T-helper 2 cell treated with Interferon-gamma antibody and Interleukin-4, amounts not matched to agents 100 ng/mL and 5 ng/mL, for 36 hours (primary cell): ENCODE data around the gene RRP7A. TPM values are rescaled to one million over a fixed set of nuclear protein-coding genes. Genes with fewer than 3 reads are reported as not detected.

Experiments used
- total RNA-seq: library from RNA; stranded (reverse); gene quantifications from 2 replicates; pipeline ENCODE4 v1.2.3, GENCODE V29; 2022

RRP7A gene
- total RNA-seq, 1 donor from 2014 or later = 81.2 TPM

Other genes starting within 250 kb of the RRP7A start
- gene TCF20, start 249.1 kb downstream of the RRP7A start, total RNA-seq = 75.8 and 76.5 TPM in 2 replicates
- gene NFAM1, start 87.4 kb downstream of the RRP7A start, total RNA-seq = 0.05 and 0.11 TPM in 2 replicates
- 0.86 and 1.0 TPM in 2 replicates for gene SERHL2, start 34.2 kb upstream of the RRP7A start, total RNA-seq
- 83.1 and 87.7 TPM in 2 replicates for gene POLDIP3, start 95.1 kb upstream of the RRP7A start, total RNA-seq
- gene ATP5MGL, start 120.8 kb upstream of the RRP7A start, total RNA-seq = 0.86 and 0.98 TPM in 2 replicates
- 70.7 and 71.1 TPM in 2 replicates for gene CYB5R3, start 129.6 kb upstream of the RRP7A start, total RNA-seq
- not detected in 2 replicates for gene A4GALT, start 201.1 kb upstream of the RRP7A start, total RNA-seq